Measurements from ENCODE around the gene MXRA7. TPM values are rescaled to one million over a fixed set of nuclear protein-coding genes. Genes with fewer than 3 reads are reported as not detected.
"Not testable (repeated sequence)": the region's sequence is repeated elsewhere in the genome, so short reads cannot be mapped to it uniquely, and the experiment has no call there.

The MXRA7 gene
- polyA plus RNA-seq, 1 of the 3 experiments (the other 2 are of a cell fraction), result 154 TPM

GRCh38 chr17:76732734-76733617, 22.2 kb upstream of the MXRA7 start:
- peaks cover 48% of the 10 kb centered on the region for H3F3A ChIP-seq (replicated peaks; ENCODE audit: insufficient read depth)
- ChIA-PET CTCF (interaction anchor here (0.8 to 3.1 kb wide), 10 partner anchors 11 to 334 kb away, joined by 3 to 17 read pairs (median 4); no protein-coding TSS in a partner anchor), POLR2A (interaction anchor here (1.1 kb wide), 1 partner anchor 15 kb away, joined by 3 read pairs; no protein-coding TSS in a partner anchor)
- DNase-seq, result no peak
- WGBS (ENCODE audit: low lambda C conversion rate), result 79% methylated on average over 3 of the region's 3 CpGs
- H3K27me3 ChIP-seq (ENCODE audit: insufficient read depth), result no peaks in the 10 kb centered on the region
- H3K36me3 ChIP-seq (replicated peaks in 1 of 2; ENCODE audit: control insufficient read depth in 1 of 2, insufficient read depth in 2 of 2, low read length in 1 of 2), result peaks cover 45 to 62% of the 10 kb centered on the region in 2 experiments
- H3K79me2 ChIP-seq (ENCODE audit: insufficient read depth), result peaks cover 92% of the 10 kb centered on the region
- H4K20me1 ChIP-seq (ENCODE audit: insufficient read depth), result peaks cover 53% of the 10 kb centered on the region
- H3K27ac ChIP-seq (ENCODE audit: low read depth in 2 of 2, low read length in 1 of 2), result peak overlapping the region; percentile 98 to 99
- peaks cover 30% of the 10 kb centered on the region in 2 experiments for H3K4me1 ChIP-seq (ENCODE audit: control insufficient read depth in 1 of 2, insufficient read depth in 2 of 2, low read depth in 1 of 2, low read length in 1 of 2)
- no peaks in the 10 kb centered on the region for H3K9me3 ChIP-seq
- H3K4me3 ChIP-seq (ENCODE audit: low read depth in 2 of 2, low read length in 1 of 2), result peak overlapping the region; percentile 91 to 100; a peak in 2 of 4 replicates
- no peak overlapping the region for H2AFZ ChIP-seq (ENCODE audit: low read depth)
- H3K9me2 ChIP-seq, result no peaks in the 10 kb centered on the region
- peak overlapping the region; percentile 86 for H3K4me2 ChIP-seq
- TF ChIP-seq POLR2AphosphoS5 (IDR thresholded peaks at IDR 0.05; ENCODE audit: low read depth, low read length), result peak; percentile 51
- 0 out of 2 replicates have a peak, but pooled peaks have one; percentile 43 for TF ChIP-seq SIN3A (IDR thresholded peaks at IDR 0.05; ENCODE audit: borderline replicate concordance, low read depth, low read length)
- TF ChIP-seq, protein P1, sequence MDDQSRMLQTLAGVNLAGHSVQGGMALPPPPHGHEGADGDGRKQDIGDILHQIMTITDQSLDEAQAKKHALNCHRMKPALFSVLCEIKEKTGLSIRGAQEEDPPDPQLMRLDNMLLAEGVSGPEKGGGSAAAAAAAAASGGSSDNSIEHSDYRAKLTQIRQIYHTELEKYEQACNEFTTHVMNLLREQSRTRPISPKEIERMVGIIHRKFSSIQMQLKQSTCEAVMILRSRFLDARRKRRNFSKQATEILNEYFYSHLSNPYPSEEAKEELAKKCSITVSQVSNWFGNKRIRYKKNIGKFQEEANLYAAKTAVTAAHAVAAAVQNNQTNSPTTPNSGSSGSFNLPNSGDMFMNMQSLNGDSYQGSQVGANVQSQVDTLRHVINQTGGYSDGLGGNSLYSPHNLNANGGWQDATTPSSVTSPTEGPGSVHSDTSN (IDR thresholded peaks at IDR 0.05), result no peak; the same call in 1 of the 2 replicates
- 0 out of 2 replicates have a peak, but pooled peaks have one; percentile 25 for TF ChIP-seq ZBTB33 (IDR thresholded peaks at IDR 0.05; ENCODE audit: borderline replicate concordance, low read depth)
- TF ChIP-seq JUND (IDR thresholded peaks at IDR 0.05), result peak; percentile 49; the same call in 1 of the 2 replicates
- peak overlapping the region; percentile 95; the same call in 1 of the 2 replicates for H3K9ac ChIP-seq

DNA sequence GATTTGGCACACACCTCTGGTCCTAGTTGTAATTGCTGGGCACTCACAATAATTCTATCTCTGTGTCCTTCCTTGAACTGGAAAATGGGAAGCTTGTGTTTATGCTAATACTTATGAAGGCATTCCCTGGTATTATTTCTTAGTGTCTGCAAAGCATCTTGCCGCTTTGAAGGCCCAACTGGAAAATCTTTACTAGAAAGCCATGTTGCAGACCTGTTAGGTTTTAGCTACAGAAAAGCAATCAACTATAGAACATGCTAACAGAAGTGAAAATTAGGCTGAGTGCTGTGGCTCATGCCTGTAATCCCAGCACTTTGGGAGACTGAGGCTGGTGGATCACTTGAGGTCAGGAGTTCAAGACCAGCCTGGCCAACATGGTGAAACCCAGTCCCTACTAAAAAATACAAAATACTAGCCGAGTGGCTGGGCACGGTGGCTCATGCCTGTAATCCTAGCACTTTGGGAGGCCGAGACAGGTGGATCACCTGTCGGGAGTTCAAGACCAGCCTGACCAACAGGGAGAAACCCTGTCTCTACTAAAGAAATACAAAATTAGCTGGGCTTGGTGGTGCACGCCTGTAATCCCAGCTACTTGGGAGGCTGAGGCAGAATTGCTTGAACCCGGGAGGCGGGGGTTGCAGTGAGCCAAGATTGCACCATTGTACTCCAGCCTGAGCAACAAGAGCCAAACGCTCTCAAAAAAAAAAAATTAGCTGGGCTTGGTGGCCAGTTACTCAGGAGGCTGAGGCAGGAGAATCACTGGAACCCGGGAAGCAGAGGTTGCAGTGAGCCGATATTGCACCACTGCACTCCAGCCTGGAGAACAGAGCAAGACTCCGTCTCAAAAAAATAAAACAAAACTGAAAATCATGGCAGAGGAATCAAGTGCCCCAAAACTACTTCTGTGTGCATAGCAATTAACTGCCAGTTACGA, 21.3 kb upstream of the MXRA7 start:
- CTCF ChIA-PET, result interaction anchor here (1.2 to 3.1 kb wide), 7 partner anchors 10 to 335 kb away, joined by 3 to 17 read pairs (median 4); no protein-coding TSS in a partner anchor
- H3K27ac ChIP-seq (ENCODE audit: low read depth in 2 of 2, low read length in 1 of 2), result peak overlapping the region; percentile 98 to 99; a peak in 2 of 4 replicates
- not testable (repeated sequence) for DNase-seq; H3K4me3 ChIP-seq (ENCODE audit: low read depth in 2 of 2, low read length in 1 of 2); H3K9me3 ChIP-seq; H3K9ac ChIP-seq; H3K27me3 ChIP-seq (ENCODE audit: insufficient read depth); H3K9me2 ChIP-seq; H2AFZ ChIP-seq (ENCODE audit: low read depth)
- 93% methylated on average over 13 of the region's 13 CpGs for WGBS (ENCODE audit: low lambda C conversion rate)
- peak overlapping the region; percentile 86; the same call in 1 of the 2 replicates for H3K4me2 ChIP-seq
- H3K4me1 ChIP-seq (ENCODE audit: control insufficient read depth in 1 of 2, insufficient read depth in 2 of 2, low read depth in 1 of 2, low read length in 1 of 2), result peaks cover 33 to 35% of the 10 kb centered on the region in 2 experiments
- H4K20me1 ChIP-seq (ENCODE audit: insufficient read depth), result peaks cover 53% of the 10 kb centered on the region
- POLR2A ChIA-PET, result interaction anchor here (0.9 to 1.2 kb wide), 2 partner anchors 7 to 19 kb away, joined by 3 read pairs; no protein-coding TSS in a partner anchor
- peaks cover 45 to 62% of the 10 kb centered on the region in 2 experiments for H3K36me3 ChIP-seq (replicated peaks in 1 of 2; ENCODE audit: control insufficient read depth in 1 of 2, insufficient read depth in 2 of 2, low read length in 1 of 2)
- peaks cover 57% of the 10 kb centered on the region for H3F3A ChIP-seq (replicated peaks; ENCODE audit: insufficient read depth)
- peaks cover 100% of the 10 kb centered on the region for H3K79me2 ChIP-seq (ENCODE audit: insufficient read depth)

Measured in SK-N-SH (cell line).